IMR-90 (cell line): ENCODE results near the gene CYP11A1. TPM values are rescaled to one million over a fixed set of nuclear protein-coding genes. Genes with fewer than 3 reads are reported as not detected.

ENCODE experiments used
- ATAC-seq: fragments of 200-7000 bp; cut with Tn5 transposase; 2 replicates; pipeline ENCODE4 v1.9.1; 2020; ENCODE audit warnings: low read depth, mild to moderate bottlenecking, moderate library complexity
- BruUV-seq: library from RNA; stranded (reverse); fragments of 400-500 nt; replicated peaks from 2 replicates; lab custom pipeline; 2021; lab: Mats Ljungman, UMichigan
- CTCF ChIA-PET: fragments of 300-600 bp; formaldehyde crosslinking; extraction: SDS; loops from one replicate; lab custom pipeline; 2021; ENCODE audit warnings: antibody characterized with exemption; lab: Yijun Ruan, JAX
- POLR2A ChIA-PET: fragments of 300-600 bp; sonication (Branson Sonifier 250); formaldehyde crosslinking; loops from one replicate; lab custom pipeline; 2022; ENCODE audit warnings: antibody characterized with exemption; ENCODE audit not compliant: unreplicated experiment; lab: Charles Lee
- DNase-seq: peaks from one replicate; pipeline ENCODE4 v3.0.0; 2013
- H2AFZ ChIP-seq: replicated peaks from 2 replicates; pipeline ENCODE3; 2013; ENCODE audit warnings: low read length, mild to moderate bottlenecking; ENCODE audit not compliant: poor library complexity
- H2AK5ac ChIP-seq: 2 replicates; pipeline ENCODE4 v1.6.1; 2013; ENCODE audit warnings: low read depth, low read length, inconsistent platforms
- H2AK9ac ChIP-seq: replicated peaks from 2 replicates; pipeline ENCODE3; 2013; ENCODE audit warnings: mild to moderate bottlenecking, low read depth, low read length, moderate library complexity; ENCODE audit not compliant: poor library complexity
- H2BK120ac ChIP-seq: 2 replicates; pipeline ENCODE4 v1.6.1; 2013; ENCODE audit warnings: low read depth, low read length, inconsistent platforms
- H2BK15ac ChIP-seq: 3 replicates; pipeline ENCODE4 v1.6.1; 2013; ENCODE audit warnings: low read depth, low read length, inconsistent platforms
- H2BK20ac ChIP-seq: 2 replicates; pipeline ENCODE4 v1.6.1; 2013; ENCODE audit warnings: low read depth, mild to moderate bottlenecking, inconsistent platforms, low read length, moderate library complexity
- H2BK5ac ChIP-seq: 2 replicates; pipeline ENCODE4 v1.6.1; 2013; ENCODE audit warnings: mild to moderate bottlenecking, low read depth, low read length, inconsistent platforms; ENCODE audit not compliant: poor library complexity, severe bottlenecking
- H3K14ac ChIP-seq: replicated peaks from 2 replicates; pipeline ENCODE4 v1.6.1; 2013; ENCODE audit warnings: low read depth, low read length, inconsistent platforms
- H3K18ac ChIP-seq: 2 replicates; pipeline ENCODE4 v1.6.1; 2013; ENCODE audit warnings: low read depth, low read length, control low read depth
- H3K23ac ChIP-seq: 2 replicates; pipeline ENCODE4 v1.6.1; 2013; ENCODE audit warnings: low read depth, low read length, inconsistent platforms
- H3K27ac ChIP-seq: 2 replicates; pipeline ENCODE4 v1.5.1; 2013; ENCODE audit warnings: mild to moderate bottlenecking, control low read depth, low read length; ENCODE audit not compliant: insufficient read depth
- H3K27me3 ChIP-seq: 2 replicates; pipeline ENCODE4 v1.6.1; 2013; ENCODE audit warnings: low read length; ENCODE audit not compliant: control insufficient read depth, insufficient read depth
- H3K36me3 ChIP-seq: 2 replicates; pipeline ENCODE4 v1.6.1; 2013; ENCODE audit warnings: low read length, mixed read lengths; ENCODE audit not compliant: control insufficient read depth, insufficient read depth
- H3K4ac ChIP-seq: 2 replicates; pipeline ENCODE4 v1.6.1; 2013; ENCODE audit warnings: low read depth, low read length, inconsistent platforms
- H3K4me1 ChIP-seq: 2 replicates; pipeline ENCODE4 v1.6.1; 2013; ENCODE audit warnings: low read length, mixed read lengths; ENCODE audit not compliant: control insufficient read depth, insufficient read depth
- H3K4me2 ChIP-seq: 2 replicates; pipeline ENCODE4 v1.6.1; 2013; ENCODE audit warnings: low read depth, mild to moderate bottlenecking, control low read depth, low read length, moderate library complexity
- H3K4me3 ChIP-seq: 2 replicates; pipeline ENCODE4 v1.5.1; 2013; ENCODE audit warnings: low read depth, mild to moderate bottlenecking, control low read depth, low read length, moderate library complexity; ENCODE audit not compliant: insufficient read depth
- H3K56ac ChIP-seq: 2 replicates; pipeline ENCODE4 v1.6.1; 2013; ENCODE audit warnings: low read length, inconsistent platforms; ENCODE audit not compliant: insufficient read depth; ENCODE audit errors: extremely low read depth
- H3K79me1 ChIP-seq, 2 experiments: 2 replicates each; pipeline ENCODE4 v1.6.1; 2013; ENCODE audit warnings: low read length in 2 of 2, inconsistent platforms in 1 of 2, low read depth in 1 of 2
- H3K9ac ChIP-seq: 2 replicates; pipeline ENCODE4 v1.6.1; 2013; ENCODE audit warnings: low read depth, low read length, control low read depth
- H3K9me1 ChIP-seq: 2 replicates; pipeline ENCODE4 v1.6.1; 2013; ENCODE audit warnings: low read length, inconsistent platforms; ENCODE audit not compliant: insufficient read depth
- H3K9me3 ChIP-seq: 2 replicates; pipeline ENCODE4 v1.6.1; 2013; ENCODE audit warnings: low read length; ENCODE audit not compliant: control insufficient read depth, insufficient read depth
- H4K20me1 ChIP-seq: 2 replicates; pipeline ENCODE4 v1.6.1; 2013; ENCODE audit warnings: low read length, inconsistent platforms; ENCODE audit not compliant: insufficient read depth
- H4K5ac ChIP-seq: 2 replicates; pipeline ENCODE4 v1.6.1; 2013; ENCODE audit warnings: mild to moderate bottlenecking, low read depth, low read length, control low read depth
- H4K8ac ChIP-seq, 2 experiments: 2 replicates each; pipeline ENCODE4 v1.6.1; 2013; ENCODE audit warnings: low read depth in 2 of 2, low read length in 2 of 2, control low read depth in 1 of 2, inconsistent platforms in 1 of 2
- H4K91ac ChIP-seq: 2 replicates; pipeline ENCODE4 v1.6.1; 2013; ENCODE audit warnings: low read depth, low read length, inconsistent platforms; ENCODE audit not compliant: insufficient read depth
- BHLHE40 ChIP-seq: fragments of 150-350 bp; IDR thresholded peaks from 2 replicates; pipeline ENCODE4 v1.6.1; 2016; ENCODE audit warnings: mild to moderate bottlenecking, low read depth, low read length
- CEBPB ChIP-seq: IDR thresholded peaks from 2 replicates; pipeline ENCODE4 v1.6.1; 2012; ENCODE audit warnings: low read depth, low read length, improper control_type of control experiment
- CHD1 ChIP-seq: IDR thresholded peaks from 2 replicates; pipeline ENCODE4 v1.6.1; 2012; ENCODE audit warnings: low read depth, low read length, improper control_type of control experiment
- CTCF ChIP-seq: conservative IDR thresholded peaks from 2 replicates; pipeline ENCODE4 v1.5.1; 2012; ENCODE audit warnings: mild to moderate bottlenecking, low read depth, low read length, improper control_type of control experiment
- ELK1 ChIP-seq: fragments of 150-350 bp; IDR thresholded peaks from 2 replicates; pipeline ENCODE4 v1.6.1; 2016; ENCODE audit warnings: low read depth, mild to moderate bottlenecking, low read length, moderate library complexity, borderline replicate concordance
- FOS ChIP-seq: fragments of 150-350 bp; IDR thresholded peaks from 2 replicates; pipeline ENCODE4 v1.6.1; 2016; ENCODE audit warnings: low read depth, low read length
- MAFK ChIP-seq: IDR thresholded peaks from 2 replicates; pipeline ENCODE4 v1.6.1; 2012; ENCODE audit warnings: low read depth, low read length, improper control_type of control experiment
- MAZ ChIP-seq: IDR thresholded peaks from 2 replicates; pipeline ENCODE4 v1.6.1; 2012; ENCODE audit warnings: low read depth, mild to moderate bottlenecking, low read length, improper control_type of control experiment, moderate library complexity, borderline replicate concordance
- MXI1 ChIP-seq: IDR thresholded peaks from 2 replicates; pipeline ENCODE4 v1.6.1; 2012; ENCODE audit warnings: low read depth, mild to moderate bottlenecking, low read length, moderate library complexity, borderline replicate concordance
- NFE2L2 ChIP-seq: fragments of 150-350 bp; IDR thresholded peaks from 2 replicates; pipeline ENCODE4 v1.6.1; 2016; ENCODE audit warnings: low read depth, mild to moderate bottlenecking, low read length
- POLR2A ChIP-seq: IDR thresholded peaks from 2 replicates; pipeline ENCODE4 v1.6.1; 2012; ENCODE audit warnings: mild to moderate bottlenecking, low read depth, low read length
- RAD21 ChIP-seq: IDR thresholded peaks from 2 replicates; pipeline ENCODE4 v1.6.1; 2012; ENCODE audit warnings: low read length, improper control_type of control experiment
- RCOR1 ChIP-seq: IDR thresholded peaks from 2 replicates; pipeline ENCODE4 v1.6.1; 2012; ENCODE audit warnings: mild to moderate bottlenecking, low read length, improper control_type of control experiment; ENCODE audit not compliant: insufficient replicate concordance
- RFX5 ChIP-seq: IDR thresholded peaks from 2 replicates; pipeline ENCODE4 v1.8.0; 2012; ENCODE audit warnings: low read depth, mild to moderate bottlenecking, low read length, moderate library complexity
- SMC3 ChIP-seq: fragments of 150-350 bp; IDR thresholded peaks from 2 replicates; pipeline ENCODE4 v1.6.1; 2016; ENCODE audit warnings: low read depth, mild to moderate bottlenecking, antibody characterized with exemption, low read length, moderate library complexity
- whole genome bisulfite sequencing, 2 experiments: methylation state at CpG; one replicate each; pipeline versions ENCODE4 v1.1.5 to v1.1.7; 2013; ENCODE audit warnings: missing lambda C conversion rate in 2 of 2; ENCODE audit not compliant: insufficient read length in 1 of 2; ENCODE audit errors: extremely low coverage in 2 of 2; 5-methylcytosine and 5-hydroxymethylcytosine counted together
- dilution Hi-C: fragments of 300-500 bp; cut with HindIII; formaldehyde crosslinking; loops from one replicate; pipeline ENCODE4 v1.14.3; 2018; ENCODE audit warnings: low sequenced_read_pairs; ENCODE audit not compliant: unreplicated experiment
- in situ Hi-C: fragments of 300-500 bp; cut with MboI; formaldehyde crosslinking; loops from 3 replicates; pipeline ENCODE4 v1.14.3; 2019; ENCODE audit warnings: low sequenced_read_pairs, inconsistent platforms, mixed read lengths
- intact Hi-C: fragments of 100-400 bp; cut with micrococcal nuclease; formaldehyde crosslinking; loops from 2 replicates; pipeline ENCODE4 v1.10.0; 2022
- polyA plus RNA-seq, 3 experiments: library from polyadenylated mRNA; depleted of rRNA; stranded (reverse); fragments of >200 nt; gene quantifications; 2 replicates each; pipeline ENCODE4 v1.2.3, GENCODE V29; 2012; ENCODE audit warnings: low replicate concordance in 1 of 3
- total RNA-seq: library from RNA; depleted of rRNA; stranded (reverse); fragments of >200 nt; gene quantifications from 2 replicates; pipeline ENCODE4 v1.2.3, GENCODE V29; 2012

Gene CYP11A1
- total and polyA plus RNA-seq, 2 of the 4 experiments (the other 2 are of a cell fraction), result 0.18 to 0.50 TPM

- intact Hi-C loops (no loop called here), dilution Hi-C loops (no loop called here), in situ Hi-C loops (no loop called here)
- Histone ChIP-seq H3K4ac (no peak overlapping the region), H3K4me1 (no peaks in the 10 kb centered on the region), H3K9me3 (peaks cover 2% of the 10 kb centered on the region; the same call in 1 of the 2 replicates), H3K18ac (no peak overlapping the region), H2BK20ac (no peak overlapping the region), H2BK5ac (no peak overlapping the region), H3K4me2 (no peak overlapping the region), H3K14ac (no peak overlapping the region), H3K27ac (no peak overlapping the region), H2BK15ac (no peak overlapping the region), H3K56ac (no peak overlapping the region), H2BK120ac (no peak overlapping the region), H3K23ac (no peak overlapping the region), H2AK9ac (no peak overlapping the region), H4K20me1 (no peaks in the 10 kb centered on the region), H3K36me3 (no peaks in the 10 kb centered on the region), H4K91ac (no peak overlapping the region), H4K5ac (no peak overlapping the region), H3K9me1 (no peaks in the 10 kb centered on the region), H3K27me3 (peaks cover 31% of the 10 kb centered on the region), H4K8ac (no peak overlapping the region), H3K4me3 (no peak overlapping the region), H3K9ac (no peak overlapping the region), H3K79me1 (no peaks in the 10 kb centered on the region), H2AFZ (no peak overlapping the region), H2AK5ac (no peak overlapping the region)
- CTCF ChIA-PET, result interaction anchor here (0.7 to 1.0 kb wide), 2 partner anchors 10 kb away, joined by 3 to 4 read pairs; no protein-coding TSS in a partner anchor
- POLR2A ChIA-PET, result no interaction called here
- DNase-seq, result no peak
- WGBS, 2 experiments, result 72% methylated on average over 3 of the region's 14 CpGs; no CpG with 5 or more reads in 1 of the 2 experiments
- no TSS peak for BruUV-seq
- ATAC-seq, result no peak
- TF ChIP-seq MXI1, result no peak
- TF ChIP-seq CHD1, result no peak
- TF ChIP-seq SMC3, result no peak
- TF ChIP-seq ELK1, result no peak
- no peak for TF ChIP-seq RAD21
- no peak for TF ChIP-seq BHLHE40
- TF ChIP-seq RCOR1, result no peak
- TF ChIP-seq NFE2L2, result no peak
- no peak for TF ChIP-seq CTCF
- no peak for TF ChIP-seq RFX5
- no peak for TF ChIP-seq FOS
- no peak for TF ChIP-seq POLR2A
- TF ChIP-seq MAZ, result no peak
- TF ChIP-seq CEBPB, result no peak
- TF ChIP-seq MAFK, result no peak
Measured at GRCh38 chr15:74350295-74351275, 16.9 kb downstream of the CYP11A1 start.
